ENCODE data around the gene ALG12. TPM values are rescaled to one million over a fixed set of nuclear protein-coding genes. Genes with fewer than 3 reads are reported as not detected.

Gene ALG12
- total RNA-seq, 1 donor from 2014 or later: 14.7 TPM

GRCh38 chr22:49941507-49942316 lies 23.5 kb upstream of the ALG12 start:
- DNase-seq: no peak
- Mint-ChIP-seq H3K27me3 (ENCODE audit: unreplicated experiment) (peaks cover 3% of the 10 kb centered on the region), H3K36me3 (ENCODE audit: unreplicated experiment) (no peaks in the 10 kb centered on the region), H3K27ac (ENCODE audit: unreplicated experiment) (no peak overlapping the region), H3K4me3 (ENCODE audit: unreplicated experiment) (no peak overlapping the region), H3K9me3 (ENCODE audit: unreplicated experiment) (peaks cover 2% of the 10 kb centered on the region), H3K4me1 (ENCODE audit: low read depth, unreplicated experiment) (peaks cover 3% of the 10 kb centered on the region)
- no peak for TF ChIP-seq CTCF (IDR thresholded peaks at IDR 0.05; ENCODE audit: partially characterized antibody, unreplicated experiment)

- peaks cover 3% of the 10 kb centered on the region for H3K4me1 Mint-ChIP-seq (ENCODE audit: low read depth, unreplicated experiment)
- no peak for DNase-seq
- H3K27me3 Mint-ChIP-seq (ENCODE audit: unreplicated experiment): no peaks in the 10 kb centered on the region
- no peaks in the 10 kb centered on the region for H3K36me3 Mint-ChIP-seq (ENCODE audit: unreplicated experiment)
- H3K9me3 Mint-ChIP-seq (ENCODE audit: unreplicated experiment): peaks cover 2% of the 10 kb centered on the region
- no peak overlapping the region for H3K4me3 Mint-ChIP-seq (ENCODE audit: unreplicated experiment)
- TF ChIP-seq CTCF (IDR thresholded peaks at IDR 0.05; ENCODE audit: partially characterized antibody, unreplicated experiment): no peak
- no peak overlapping the region for H3K27ac Mint-ChIP-seq (ENCODE audit: unreplicated experiment)
Measured at GRCh38 chr22:49938565-49939136, 20.4 kb upstream of the ALG12 start.

- H3K4me1 Mint-ChIP-seq (ENCODE audit: low read depth, unreplicated experiment): peaks cover 7% of the 10 kb centered on the region
- no peak overlapping the region for H3K27ac Mint-ChIP-seq (ENCODE audit: unreplicated experiment)
- no peak overlapping the region for H3K4me3 Mint-ChIP-seq (ENCODE audit: unreplicated experiment)
- no peaks in the 10 kb centered on the region for H3K36me3 Mint-ChIP-seq (ENCODE audit: unreplicated experiment)
- no peak for DNase-seq
- no peaks in the 10 kb centered on the region for H3K27me3 Mint-ChIP-seq (ENCODE audit: unreplicated experiment)
- no peak for TF ChIP-seq CTCF (IDR thresholded peaks at IDR 0.05; ENCODE audit: partially characterized antibody, unreplicated experiment)
- peaks cover 2% of the 10 kb centered on the region for H3K9me3 Mint-ChIP-seq (ENCODE audit: unreplicated experiment)
Measured at GRCh38 chr22:49937758-49938564, 19.7 kb upstream of the ALG12 start.

GRCh38 chr22:49936973-49937757 lies 18.9 kb upstream of the ALG12 start:
- DNase-seq: peak; percentile 64
- H3K4me1 Mint-ChIP-seq (ENCODE audit: low read depth, unreplicated experiment): peaks cover 7% of the 10 kb centered on the region
- no peak for TF ChIP-seq CTCF (IDR thresholded peaks at IDR 0.05; ENCODE audit: partially characterized antibody, unreplicated experiment)
- H3K27ac Mint-ChIP-seq (ENCODE audit: unreplicated experiment): no peak overlapping the region
- peaks cover 2% of the 10 kb centered on the region for H3K9me3 Mint-ChIP-seq (ENCODE audit: unreplicated experiment)
- no peaks in the 10 kb centered on the region for H3K27me3 Mint-ChIP-seq (ENCODE audit: unreplicated experiment)
- H3K36me3 Mint-ChIP-seq (ENCODE audit: unreplicated experiment): no peaks in the 10 kb centered on the region
- peak overlapping the region; percentile 55 for H3K4me3 Mint-ChIP-seq (ENCODE audit: unreplicated experiment)
